B cell (primary cell): ENCODE results near the gene FAM168A. TPM values are rescaled to one million over a fixed set of nuclear protein-coding genes. Genes with fewer than 3 reads are reported as not detected.

Experiments used
- ATAC-seq: fragments of 200-7000 bp; cut with Tn5 transposase; one replicate; pipeline ENCODE4 v1.10.0; 2021; ENCODE audit warnings: low read depth, mild to moderate bottlenecking, moderate number of reproducible peaks, moderate library complexity
- CTCF ChIA-PET: fragments of 350-600 bp; sonication (Branson Sonifier 250); formaldehyde crosslinking; loops from one replicate; lab custom pipeline; 2021; ENCODE audit warnings: antibody characterized with exemption, inconsistent platforms; lab: Charles Lee
- POLR2A ChIA-PET: fragments of 350-600 bp; sonication (Branson Sonifier 250); formaldehyde crosslinking; loops from one replicate; lab custom pipeline; 2021; ENCODE audit warnings: antibody characterized with exemption; lab: Charles Lee
- DNase-seq: peaks from one replicate; pipeline ENCODE4 v3.0.0; 2013
- H2AFZ ChIP-seq: 2 replicates; pipeline ENCODE4 v1.6.1; 2012; ENCODE audit warnings: mild to moderate bottlenecking, low read depth, low read length; ENCODE audit not compliant: insufficient read depth, poor library complexity, severe bottlenecking
- H3K27ac ChIP-seq, 2 donors: 1 replicate in 1 of 2; 2 replicates in 1 of 2; pipeline ENCODE4 v1.5.1; 2012 to 2013; ENCODE audit warnings: low read length in 2 of 2, mild to moderate bottlenecking in 2 of 2, moderate library complexity in 1 of 2
- H3K27me3 ChIP-seq, 4 experiments: fragments of 200-600 bp in 1 of 4; sonication (generic) in 1 of 4; replicated peaks in 1 of 4; 1 replicate in 2 of 4; 2 replicates in 2 of 4; pipeline versions ENCODE4 v1.6.1 to v1.7.0; 2013 to 2016; ENCODE audit warnings: low read length in 3 of 4, mild to moderate bottlenecking in 2 of 4, mixed read lengths in 1 of 4, moderate library complexity in 1 of 4; ENCODE audit not compliant: insufficient read depth in 4 of 4, control insufficient read depth in 3 of 4; ENCODE audit errors: control extremely low read depth in 1 of 4
- H3K36me3 ChIP-seq, 2 experiments: replicated peaks in 1 of 2; 1 replicate in 1 of 2; 2 replicates in 1 of 2; pipeline versions ENCODE4 v1.6.1 to v1.7.1; 2013; ENCODE audit warnings: low read length in 1 of 2; ENCODE audit not compliant: insufficient read depth in 2 of 2, control insufficient read depth in 1 of 2; ENCODE audit errors: control extremely low read depth in 1 of 2, extremely low read depth in 1 of 2
- H3K4me1 ChIP-seq, 2 donors: fragments of 200-600 bp in 1 of 2; sonication (generic) in 1 of 2; 1 replicate in 1 of 2; 2 replicates in 1 of 2; pipeline versions ENCODE4 v1.5.1 to v1.6.1; 2013 to 2017; ENCODE audit warnings: low read length in 2 of 2; ENCODE audit not compliant: control insufficient read depth in 2 of 2, insufficient read depth in 2 of 2
- H3K4me2 ChIP-seq: replicated peaks from 2 replicates; pipeline ENCODE3; 2012; ENCODE audit warnings: mild to moderate bottlenecking, low read depth, low read length; ENCODE audit not compliant: poor library complexity, severe bottlenecking
- H3K4me3 ChIP-seq, 5 experiments: fragments of 200-600 bp in 1 of 5; sonication (generic) in 1 of 5; 1 replicate in 3 of 5; 2 replicates in 2 of 5; pipeline versions ENCODE4 v1.5.1 to v1.7.0; 2011 to 2016; ENCODE audit warnings: low read length in 4 of 5, mild to moderate bottlenecking in 4 of 5, low read depth in 2 of 5, control low read depth in 1 of 5, moderate library complexity in 1 of 5; ENCODE audit not compliant: insufficient read depth in 1 of 5; ENCODE audit errors: control extremely low read depth in 1 of 5, extremely low read depth in 1 of 5
- H3K79me2 ChIP-seq: fragments of 200-600 bp; sonication (generic); one replicate; pipeline ENCODE4 v1.6.0; 2016; ENCODE audit warnings: low read length; ENCODE audit not compliant: control insufficient read depth, insufficient read depth
- H3K9ac ChIP-seq: fragments of 200-600 bp; sonication (generic); 2 replicates; pipeline ENCODE4 v1.6.1; 2017; ENCODE audit warnings: mild to moderate bottlenecking, low read length, moderate library complexity
- H3K9me3 ChIP-seq, 3 donors: one replicate each; pipeline versions ENCODE4 v1.6.1 to v1.7.1; 2013; ENCODE audit warnings: low read length in 2 of 3; ENCODE audit not compliant: control insufficient read depth in 2 of 3, insufficient read depth in 1 of 3; ENCODE audit errors: control extremely low read depth in 1 of 3
- H4K20me1 ChIP-seq: 2 replicates; pipeline ENCODE4 v1.6.0; 2012; ENCODE audit warnings: mild to moderate bottlenecking, low read length; ENCODE audit not compliant: insufficient read depth, control insufficient read depth, poor library complexity, severe bottlenecking
- H3K27ac Mint-ChIP-seq: one replicate; pipeline ENCODE4 v1.8.0; 2021; ENCODE audit warnings: mixed read lengths
- H3K27me3 Mint-ChIP-seq: one replicate; pipeline ENCODE4 v1.8.0; 2021; ENCODE audit warnings: mixed read lengths
- H3K4me1 Mint-ChIP-seq: one replicate; pipeline ENCODE4 v1.8.0; 2021; ENCODE audit warnings: mixed read lengths
- H3K4me3 Mint-ChIP-seq: one replicate; pipeline ENCODE4 v1.8.0; 2021; ENCODE audit warnings: mixed read lengths
- H3K9me3 Mint-ChIP-seq: one replicate; pipeline ENCODE4 v1.8.0; 2022; ENCODE audit warnings: mixed read lengths; ENCODE audit not compliant: insufficient read depth
- EZH2 ChIP-seq: IDR thresholded peaks from 2 replicates; pipeline ENCODE4 v1.6.1; 2012; ENCODE audit warnings: borderline replicate concordance, low read depth, mild to moderate bottlenecking, moderate library complexity, low read length; ENCODE audit not compliant: insufficient read depth, poor library complexity, severe bottlenecking
- WGBS: methylation state at CpG from one replicate; pipeline ENCODE4 v1.1.5; 2013; ENCODE audit warnings: missing lambda C conversion rate; ENCODE audit not compliant: insufficient coverage; 5-methylcytosine and 5-hydroxymethylcytosine counted together
- intact Hi-C: fragments of 100-400 bp; cut with micrococcal nuclease; formaldehyde crosslinking; loops from one replicate; pipeline ENCODE4 v1.10.0; 2022
- polyA plus RNA-seq: library from polyadenylated mRNA; depleted of rRNA; stranded (reverse); fragments of >200 nt; gene quantifications from 2 replicates; pipeline ENCODE4 v1.2.3, GENCODE V29; 2012
- total RNA-seq, 2 donors: library from RNA; stranded (reverse); fragments of 120-200 nt in 1 of 2; gene quantifications; 1 replicate in 1 of 2; 2 replicates in 1 of 2; pipeline versions ENCODE4 v1.2.3 to v1.2.4, GENCODE V29; 2013 to 2022
- TF ChIP-seq, protein P1 (sequence below): fragments of 200-600 bp; IDR thresholded peaks from one replicate; pipeline ENCODE4 v1.8.0; 2022; ENCODE audit warnings: antibody characterized with exemption, mild to moderate bottlenecking

The FAM168A gene
- total and polyA plus RNA-seq, 2 donors (not counting 1 experiment from before 2014, with no cell fraction given), result 11.0 to 26.8 TPM

DNA sequence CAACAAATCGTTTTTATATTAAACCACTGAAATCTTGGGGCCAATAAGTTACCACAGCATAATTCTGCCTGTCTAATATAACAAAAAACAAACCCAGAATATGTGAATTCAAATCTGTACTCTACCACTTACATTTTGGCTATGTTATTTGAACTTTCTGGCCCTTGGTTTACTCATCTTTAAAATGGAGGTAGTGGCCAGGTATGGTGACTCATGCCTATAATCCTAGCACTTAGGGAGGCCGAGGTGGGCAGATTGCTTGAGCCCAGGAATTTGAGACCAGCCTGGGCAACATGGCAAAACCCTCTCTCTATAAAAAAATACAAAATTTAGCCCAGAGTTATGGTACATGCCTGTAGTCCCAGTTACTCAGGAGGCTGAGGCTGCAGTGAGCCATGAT lies 84.2 kb downstream of the FAM168A start:
- H3K79me2 ChIP-seq, result peaks cover 7% of the 10 kb centered on the region
- Mint-ChIP-seq H3K4me1 (no peaks in the 10 kb centered on the region), H3K27ac (no peak overlapping the region), H3K9me3 (peaks cover 2% of the 10 kb centered on the region), H3K4me3 (no peak overlapping the region), H3K27me3 (no peaks in the 10 kb centered on the region)
- no peaks in the 10 kb centered on the region for H3K4me1 ChIP-seq
- no peak overlapping the region for H3K9ac ChIP-seq
- POLR2A ChIA-PET, result no interaction called here
- no peak overlapping the region for H3K27ac ChIP-seq
- H3K36me3 ChIP-seq, result no peaks in the 10 kb centered on the region
- H3K27me3 ChIP-seq, result no peaks in the 10 kb centered on the region
- H3K4me3 ChIP-seq, result no peak overlapping the region
- intact Hi-C loops, result no loop called here
- TF ChIP-seq, protein P1, sequence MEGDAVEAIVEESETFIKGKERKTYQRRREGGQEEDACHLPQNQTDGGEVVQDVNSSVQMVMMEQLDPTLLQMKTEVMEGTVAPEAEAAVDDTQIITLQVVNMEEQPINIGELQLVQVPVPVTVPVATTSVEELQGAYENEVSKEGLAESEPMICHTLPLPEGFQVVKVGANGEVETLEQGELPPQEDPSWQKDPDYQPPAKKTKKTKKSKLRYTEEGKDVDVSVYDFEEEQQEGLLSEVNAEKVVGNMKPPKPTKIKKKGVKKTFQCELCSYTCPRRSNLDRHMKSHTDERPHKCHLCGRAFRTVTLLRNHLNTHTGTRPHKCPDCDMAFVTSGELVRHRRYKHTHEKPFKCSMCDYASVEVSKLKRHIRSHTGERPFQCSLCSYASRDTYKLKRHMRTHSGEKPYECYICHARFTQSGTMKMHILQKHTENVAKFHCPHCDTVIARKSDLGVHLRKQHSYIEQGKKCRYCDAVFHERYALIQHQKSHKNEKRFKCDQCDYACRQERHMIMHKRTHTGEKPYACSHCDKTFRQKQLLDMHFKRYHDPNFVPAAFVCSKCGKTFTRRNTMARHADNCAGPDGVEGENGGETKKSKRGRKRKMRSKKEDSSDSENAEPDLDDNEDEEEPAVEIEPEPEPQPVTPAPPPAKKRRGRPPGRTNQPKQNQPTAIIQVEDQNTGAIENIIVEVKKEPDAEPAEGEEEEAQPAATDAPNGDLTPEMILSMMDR, result no peak
- no peak for TF ChIP-seq EZH2
- no peak overlapping the region for H2AFZ ChIP-seq
- no peak for ATAC-seq
- no peaks in the 10 kb centered on the region for H4K20me1 ChIP-seq
- peaks cover 0 to 3% (median 0%) of the 10 kb centered on the region in 3 donors for H3K9me3 ChIP-seq
- CTCF ChIA-PET, result no interaction called here
- DNase-seq, result no peak
- no peak overlapping the region for H3K4me2 ChIP-seq
- 100% methylated on average over 1 of the region's 2 CpGs for WGBS

DNA sequence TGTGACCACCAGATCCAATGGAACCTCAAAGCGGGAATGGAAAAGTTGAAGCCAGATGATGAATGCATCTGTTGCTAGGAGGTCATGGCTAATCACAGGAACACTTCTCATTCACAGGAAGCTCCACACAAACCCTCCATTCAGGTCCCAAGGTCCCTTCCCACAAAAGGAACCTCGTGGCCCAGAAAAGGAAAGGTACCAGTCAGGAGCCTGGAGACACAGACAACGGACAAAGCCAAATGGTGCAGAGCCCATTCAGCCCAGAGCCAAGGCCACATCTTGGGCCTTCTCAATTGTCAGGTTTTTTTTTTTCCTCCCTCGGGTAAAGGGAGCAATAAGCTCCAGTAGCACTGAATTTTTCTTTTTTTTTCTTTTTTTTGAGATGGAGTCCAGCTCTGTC lies 87.0 kb downstream of the FAM168A start:
- CTCF ChIA-PET, result interaction anchor here (0.6 kb wide), 2 partner anchors 24 to 60 kb away, joined by 3 to 4 read pairs; no protein-coding TSS in a partner anchor
- no peaks in the 10 kb centered on the region for H3K27me3 Mint-ChIP-seq

More for the DNA sequence above, 87.0 kb downstream of the FAM168A start:
- H3K4me2 ChIP-seq, result no peak overlapping the region
- no peaks in the 10 kb centered on the region for H3K36me3 ChIP-seq
- POLR2A ChIA-PET, result no interaction called here
- ATAC-seq (no peak), DNase-seq (no peak)
- no peaks in the 10 kb centered on the region for H3K27me3 ChIP-seq
- no peak overlapping the region for H3K4me3 Mint-ChIP-seq
- no peaks in the 10 kb centered on the region for H3K4me1 ChIP-seq
- H3K9ac ChIP-seq, result no peak overlapping the region
- intact Hi-C loops, result no loop called here
- H3K79me2 ChIP-seq, result peaks cover 11% of the 10 kb centered on the region
- WGBS, result 93% methylated on average over 4 of the region's 4 CpGs
- no peak overlapping the region for H3K27ac ChIP-seq
- no peaks in the 10 kb centered on the region for H3K4me1 Mint-ChIP-seq
- TF ChIP-seq, protein P1, result no peak
- no peak for TF ChIP-seq EZH2
- no peaks in the 10 kb centered on the region for H4K20me1 ChIP-seq
- no peak overlapping the region for H3K27ac Mint-ChIP-seq
- H3K9me3 ChIP-seq, result peaks cover 0 to 3% (median 0%) of the 10 kb centered on the region in 3 donors
- H3K9me3 Mint-ChIP-seq, result peaks cover 2% of the 10 kb centered on the region
- no peak overlapping the region for H3K4me3 ChIP-seq
- no peak overlapping the region for H2AFZ ChIP-seq
